ENCODE measurements around the gene PLB1.

DNA sequence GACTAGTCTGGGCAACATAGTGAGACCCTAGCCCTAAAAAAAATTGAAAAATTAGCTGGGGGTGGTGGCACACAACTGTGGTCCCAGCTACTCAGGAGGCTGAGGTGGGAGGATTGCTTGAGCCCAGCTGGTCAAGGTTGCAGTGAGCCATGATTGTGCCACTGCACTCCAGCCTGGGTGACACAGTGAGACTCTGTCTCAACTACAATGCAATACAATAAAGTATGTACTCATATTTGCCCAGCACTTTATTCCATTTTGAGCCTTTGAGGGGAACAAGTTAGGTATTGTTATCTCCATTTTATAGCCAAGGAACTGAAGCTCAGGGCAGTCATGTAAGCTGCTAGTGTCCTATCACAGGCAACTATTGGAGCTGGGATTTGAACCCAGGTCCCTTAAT is 49.3 kb upstream of the PLB1 start:
- TF ChIP-seq CTCF (conservative IDR thresholded peaks at IDR 0.05) (no peak), ZFX (IDR thresholded peaks at IDR 0.05) (no peak)
